A549 (cell line): Measurements from ENCODE around the gene MIS18A.
"Not testable (repeated sequence)": the region's sequence is repeated elsewhere in the genome, so short reads cannot be mapped to it uniquely, and the experiment has no call there.

Experiments
- BHLHE40 ChIP-seq: IDR thresholded peaks from 2 replicates; pipeline ENCODE4 v1.6.1; 2012; ENCODE audit warnings: low read depth, low read length, inconsistent platforms
- CTCF ChIP-seq: fragments of >200 bp; sonication (Bioruptor Twin); formaldehyde crosslinking; IDR thresholded peaks from 3 replicates; pipeline ENCODE4 v1.5.1; 2016
- ELK1 ChIP-seq: fragments of 150-350 bp; IDR thresholded peaks from 2 replicates; pipeline ENCODE4 v1.6.1; 2014; ENCODE audit warnings: low read depth, mild to moderate bottlenecking, low read length
- EP300 ChIP-seq, 2 experiments: fragments of >200 bp; sonication (Bioruptor Twin); formaldehyde crosslinking; IDR thresholded peaks; 2 replicates in 1 of 2; 3 replicates in 1 of 2; pipeline ENCODE4 v1.6.1; 2016 to 2017
- HMGXB4 ChIP-seq: fragments of 250-450 bp; sonication (Bioruptor Pico); IDR thresholded peaks from 2 replicates; pipeline ENCODE4 v1.5.0; 2021; ENCODE audit warnings: mild to moderate bottlenecking, moderate library complexity, borderline replicate concordance
- HOXB13 ChIP-seq: fragments of 250-450 bp; sonication (Bioruptor Pico); IDR thresholded peaks from 2 replicates; pipeline ENCODE4 v1.5.0; 2020; ENCODE audit warnings: low read depth, mild to moderate bottlenecking, moderate library complexity
- MAX ChIP-seq: IDR thresholded peaks from 2 replicates; pipeline ENCODE4 v1.6.1; 2012
- MAZ ChIP-seq: fragments of 150-350 bp; IDR thresholded peaks from 2 replicates; pipeline ENCODE4 v1.6.1; 2014; ENCODE audit warnings: antibody characterized with exemption, low read depth, low read length, borderline replicate concordance
- POLR2A ChIP-seq: IDR thresholded peaks from 2 replicates; pipeline ENCODE4 v1.6.1; 2012; ENCODE audit warnings: mild to moderate bottlenecking, low read length
- SREBF2 ChIP-seq: fragments of 450-650 bp; IDR thresholded peaks from 2 replicates; pipeline ENCODE4 v1.6.1; 2014; ENCODE audit warnings: mild to moderate bottlenecking, moderate library complexity
- USF2 ChIP-seq: fragments of 450-650 bp; IDR thresholded peaks from 2 replicates; pipeline ENCODE4 v1.6.1; 2014; ENCODE audit warnings: antibody characterized with exemption

GRCh38 chr21:32265321-32265720 lies 13.5 kb downstream of the MIS18A start:
- TF ChIP-seq EP300 (IDR thresholded peaks at IDR 0.05); USF2; HMGXB4 (CRISPR knock-in tag); ELK1; MAZ; CTCF; SREBF2; MAX; POLR2A; HOXB13 (CRISPR knock-in tag); BHLHE40: not testable (repeated sequence)
